ENCODE data around the gene SLC2A2.

Gene SLC2A2

GRCh38 chr3:171021377-171021776, 5.1 kb downstream of the SLC2A2 start:
- Histone ChIP-seq H3K79me2 (ENCODE audit: low read length) (no peaks in the 10 kb centered on the region), H2AFZ (ENCODE audit: low read depth, low read length) (no peak overlapping the region), H3K4me3 (ENCODE audit: low read length) (no peak overlapping the region), H3K36me3 (replicated peaks; ENCODE audit: low read depth, low read length) (no peaks in the 10 kb centered on the region), H3K4me1 (ENCODE audit: low read length) (peaks cover 5% of the 10 kb centered on the region), H3K9ac (ENCODE audit: low read length) (no peak overlapping the region), H4K20me1 (ENCODE audit: insufficient read depth, low read length) (no peaks in the 10 kb centered on the region), H3K27ac (ENCODE audit: low read length) (no peak overlapping the region), H3K9me3 (ENCODE audit: insufficient read depth, low read length) (no peaks in the 10 kb centered on the region), H3K4me2 (ENCODE audit: low read length) (no peak overlapping the region), H3K27me3 (ENCODE audit: low read depth, low read length) (peaks cover 4% of the 10 kb centered on the region; the same call in 1 of the 2 replicates)
- no peak for TF ChIP-seq EZH2phosphoT487 (IDR thresholded peaks at IDR 0.05; ENCODE audit: low read depth)
- TF ChIP-seq CTCF (IDR thresholded peaks at IDR 0.05; ENCODE audit: low read depth, low read length), result no peak

- H3K4me3 ChIP-seq (ENCODE audit: low read length), result no peak overlapping the region
- H3K9me3 ChIP-seq (ENCODE audit: insufficient read depth, low read length), result no peaks in the 10 kb centered on the region
- no peak overlapping the region for H2AFZ ChIP-seq (ENCODE audit: low read depth, low read length)
- no peak overlapping the region for H3K9ac ChIP-seq (ENCODE audit: low read length)
- no peaks in the 10 kb centered on the region for H3K36me3 ChIP-seq (replicated peaks; ENCODE audit: low read depth, low read length)
- no peaks in the 10 kb centered on the region for H3K79me2 ChIP-seq (ENCODE audit: low read length)
- H3K27ac ChIP-seq (ENCODE audit: low read length), result no peak overlapping the region
- H3K4me1 ChIP-seq (ENCODE audit: low read length), result peaks cover 5% of the 10 kb centered on the region
- H3K27me3 ChIP-seq (ENCODE audit: low read depth, low read length), result peaks cover 4% of the 10 kb centered on the region; the same call in 1 of the 2 replicates
- H4K20me1 ChIP-seq (ENCODE audit: insufficient read depth, low read length), result no peaks in the 10 kb centered on the region
- no peak for TF ChIP-seq EZH2phosphoT487 (IDR thresholded peaks at IDR 0.05; ENCODE audit: low read depth)
- TF ChIP-seq CTCF (IDR thresholded peaks at IDR 0.05; ENCODE audit: low read depth, low read length), result peak; percentile 36
- no peak overlapping the region for H3K4me2 ChIP-seq (ENCODE audit: low read length)
Observed at GRCh38 chr3:171018156-171018935, 8.2 kb downstream of the SLC2A2 start.

- Histone ChIP-seq H3K27me3 (ENCODE audit: low read depth, low read length) (peaks cover 4% of the 10 kb centered on the region; the same call in 1 of the 2 replicates), H3K27ac (ENCODE audit: low read length) (no peak overlapping the region), H3K36me3 (replicated peaks; ENCODE audit: low read depth, low read length) (no peaks in the 10 kb centered on the region), H3K4me3 (ENCODE audit: low read length) (no peak overlapping the region), H3K4me2 (ENCODE audit: low read length) (no peak overlapping the region), H4K20me1 (ENCODE audit: insufficient read depth, low read length) (no peaks in the 10 kb centered on the region), H3K9me3 (ENCODE audit: insufficient read depth, low read length) (no peaks in the 10 kb centered on the region), H3K79me2 (ENCODE audit: low read length) (no peaks in the 10 kb centered on the region), H3K4me1 (ENCODE audit: low read length) (peaks cover 5% of the 10 kb centered on the region), H2AFZ (ENCODE audit: low read depth, low read length) (no peak overlapping the region), H3K9ac (ENCODE audit: low read length) (no peak overlapping the region)
- TF ChIP-seq EZH2phosphoT487 (IDR thresholded peaks at IDR 0.05; ENCODE audit: low read depth) (no peak), CTCF (IDR thresholded peaks at IDR 0.05; ENCODE audit: low read depth, low read length) (no peak)
Observed at GRCh38 chr3:171013822-171014748, 12.4 kb downstream of the SLC2A2 start.

GRCh38 chr3:171011873-171012336, 14.6 kb downstream of the SLC2A2 start:
- TF ChIP-seq EZH2phosphoT487 (IDR thresholded peaks at IDR 0.05; ENCODE audit: low read depth) (no peak), CTCF (IDR thresholded peaks at IDR 0.05; ENCODE audit: low read depth, low read length) (no peak)
- Histone ChIP-seq H3K79me2 (ENCODE audit: low read length) (no peaks in the 10 kb centered on the region), H3K9me3 (ENCODE audit: insufficient read depth, low read length) (no peaks in the 10 kb centered on the region), H3K4me1 (ENCODE audit: low read length) (no peaks in the 10 kb centered on the region), H3K4me2 (ENCODE audit: low read length) (no peak overlapping the region), H3K27me3 (ENCODE audit: low read depth, low read length) (peaks cover 4% of the 10 kb centered on the region; the same call in 1 of the 2 replicates), H4K20me1 (ENCODE audit: insufficient read depth, low read length) (no peaks in the 10 kb centered on the region), H2AFZ (ENCODE audit: low read depth, low read length) (no peak overlapping the region), H3K4me3 (ENCODE audit: low read length) (no peak overlapping the region), H3K36me3 (replicated peaks; ENCODE audit: low read depth, low read length) (no peaks in the 10 kb centered on the region), H3K27ac (ENCODE audit: low read length) (no peak overlapping the region), H3K9ac (ENCODE audit: low read length) (no peak overlapping the region)

Measured in OCI-LY3 (cell line).